Body of pancreas (tissue), 4 donors: Measurements from ENCODE around the gene POLN.

ENCODE experiments used
- POLR2A ChIP-seq, 3 donors: fragments of 450-650 bp; IDR thresholded peaks; one replicate each; pipeline ENCODE4 v1.6.1; 2016; ENCODE audit warnings: antibody characterized with exemption in 3 of 3, mild to moderate bottlenecking in 2 of 3
- TF ChIP-seq, protein P1 (sequence below), 7 experiments: fragments of 450-650 bp in 4 of 7; fragments of 200-600 bp in 3 of 7; sonication (generic) in 3 of 7; IDR thresholded peaks; one replicate each; pipeline ENCODE4 v1.5.1; 2016 to 2019; ENCODE audit warnings: antibody characterized with exemption in 7 of 7

DNA sequence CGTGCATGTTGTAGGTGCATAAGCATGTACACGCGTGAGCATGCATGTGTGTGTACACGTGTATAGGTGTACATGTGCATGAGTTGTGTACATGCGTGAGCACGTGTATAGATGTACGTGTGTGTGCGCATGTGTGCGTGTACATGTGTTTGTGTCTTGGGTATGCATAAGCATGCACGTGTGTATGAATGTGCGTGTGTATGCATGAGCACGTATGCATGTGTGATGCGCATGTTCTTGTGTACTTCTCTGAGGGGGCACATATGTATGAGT is 173.8 kb downstream of the POLN start:
- no peak for TF ChIP-seq POLR2A (IDR thresholded peaks at IDR 0.05)
- TF ChIP-seq, protein P1, sequence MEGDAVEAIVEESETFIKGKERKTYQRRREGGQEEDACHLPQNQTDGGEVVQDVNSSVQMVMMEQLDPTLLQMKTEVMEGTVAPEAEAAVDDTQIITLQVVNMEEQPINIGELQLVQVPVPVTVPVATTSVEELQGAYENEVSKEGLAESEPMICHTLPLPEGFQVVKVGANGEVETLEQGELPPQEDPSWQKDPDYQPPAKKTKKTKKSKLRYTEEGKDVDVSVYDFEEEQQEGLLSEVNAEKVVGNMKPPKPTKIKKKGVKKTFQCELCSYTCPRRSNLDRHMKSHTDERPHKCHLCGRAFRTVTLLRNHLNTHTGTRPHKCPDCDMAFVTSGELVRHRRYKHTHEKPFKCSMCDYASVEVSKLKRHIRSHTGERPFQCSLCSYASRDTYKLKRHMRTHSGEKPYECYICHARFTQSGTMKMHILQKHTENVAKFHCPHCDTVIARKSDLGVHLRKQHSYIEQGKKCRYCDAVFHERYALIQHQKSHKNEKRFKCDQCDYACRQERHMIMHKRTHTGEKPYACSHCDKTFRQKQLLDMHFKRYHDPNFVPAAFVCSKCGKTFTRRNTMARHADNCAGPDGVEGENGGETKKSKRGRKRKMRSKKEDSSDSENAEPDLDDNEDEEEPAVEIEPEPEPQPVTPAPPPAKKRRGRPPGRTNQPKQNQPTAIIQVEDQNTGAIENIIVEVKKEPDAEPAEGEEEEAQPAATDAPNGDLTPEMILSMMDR (IDR thresholded peaks at IDR 0.05): peak in 1 of 7 experiments; percentile 13
